ENCODE measurements around the gene PSMD1. TPM values are rescaled to one million over a fixed set of nuclear protein-coding genes. Genes with fewer than 3 reads are reported as not detected.
A peak's percentile ranks its signal among the peaks of the same experiment; 100 is the strongest.

PSMD1 gene
- total and polyA plus RNA-seq, 2 experiments from 2014 or later = 148 to 177 TPM

GRCh38 chr2:231130336-231131056, 73.8 kb downstream of the PSMD1 start (continued):
- TF ChIP-seq ZNF462 (CRISPR knock-in tag; IDR thresholded peaks at IDR 0.05) = no peak
- no peak for TF ChIP-seq STAT1 (IDR thresholded peaks at IDR 0.05; ENCODE audit: unreplicated experiment)
- no peak for TF ChIP-seq POLR2AphosphoS5 (IDR thresholded peaks at IDR 0.05; ENCODE audit: low read depth)
- no peak for TF ChIP-seq ZNF114 (CRISPR knock-in tag; IDR thresholded peaks at IDR 0.05)

GRCh38 chr2:231132129-231132528, 75.5 kb downstream of the PSMD1 start:
- H3K4me1 ChIP-seq (ENCODE audit: insufficient read depth) = peaks cover 40% of the 10 kb centered on the region
- Mint-ChIP-seq H3K9me3 (no peaks in the 10 kb centered on the region), H3K4me3 (no peak overlapping the region), H3K27ac (no peak overlapping the region), H3K27me3 (ENCODE audit: insufficient read depth, low read depth, poor library complexity) (no peaks in the 10 kb centered on the region), H3K4me1 (peaks cover 30% of the 10 kb centered on the region; the same call in 2 of the 3 replicates), H3K36me3 (ENCODE audit: low read depth) (no peaks in the 10 kb centered on the region)
- no peak overlapping the region for H2AFZ ChIP-seq
- H3K4me2 ChIP-seq = 0 out of 2 replicates have a peak overlapping the region, but pooled peaks have one; percentile 5
- H3K4me3 ChIP-seq = no peak overlapping the region
- no peaks in the 10 kb centered on the region for H3K27me3 ChIP-seq (ENCODE audit: insufficient read depth)
- no peaks in the 10 kb centered on the region for H3K36me3 ChIP-seq (ENCODE audit: insufficient read depth)
- no peak overlapping the region for H3K27ac ChIP-seq (ENCODE audit: low read depth)
- no peaks in the 10 kb centered on the region for H3F3A ChIP-seq (replicated peaks; ENCODE audit: low read depth)
- H3K79me2 ChIP-seq (replicated peaks; ENCODE audit: insufficient read depth) = peaks cover 25% of the 10 kb centered on the region
- no peaks in the 10 kb centered on the region for H3K9me2 ChIP-seq (ENCODE audit: insufficient read depth)
- ATAC-seq = no peak; the same call in 2 of the 3 replicates
- H4K20me1 ChIP-seq (replicated peaks; ENCODE audit: insufficient read depth) = no peaks in the 10 kb centered on the region
- peak; percentile 19 for DNase-seq (ENCODE audit: low spot score)
- no peak for TF ChIP-seq CTCF (conservative IDR thresholded peaks at IDR 0.05; ENCODE audit: low read depth in 2 of 2)
- TF ChIP-seq CREB1 (CRISPR knock-in tag; IDR thresholded peaks at IDR 0.05; ENCODE audit: low read depth) = no peak
- no peak for TF ChIP-seq EZH2phosphoT487 (IDR thresholded peaks at IDR 0.05; ENCODE audit: unreplicated experiment)
- TF ChIP-seq ZNF331 (CRISPR knock-in tag; IDR thresholded peaks at IDR 0.05; ENCODE audit: low read depth) = no peak
- no peak for TF ChIP-seq EZH2 (IDR thresholded peaks at IDR 0.05; ENCODE audit: low read depth, unreplicated experiment)
- TF ChIP-seq NANOG (IDR thresholded peaks at IDR 0.05; ENCODE audit: borderline replicate concordance) = no peak
- TF ChIP-seq POLR2AphosphoS5 (IDR thresholded peaks at IDR 0.05; ENCODE audit: low read depth) = no peak
- TF ChIP-seq REST (IDR thresholded peaks at IDR 0.05; ENCODE audit: unreplicated experiment) = no peak
- no peak for TF ChIP-seq JUNB (IDR thresholded peaks at IDR 0.05; ENCODE audit: unreplicated experiment)

Data from GM23338 (cell line).